ENCODE results near the gene MMP17.
A peak's percentile ranks its signal among the peaks of the same experiment; 100 is the strongest.

Gene MMP17

GRCh38 chr12:131830335-131830913, 2.2 kb downstream of the MMP17 start:
- H3K4me3 ChIP-seq (ENCODE audit: low read depth, low read length) = peak overlapping the region; percentile 8
- peak; percentile 64 for TF ChIP-seq CTCF (IDR thresholded peaks at IDR 0.05; ENCODE audit: borderline replicate concordance, insufficient read depth, low read depth, low read length)

GRCh38 chr12:131830914-131831571, 2.9 kb downstream of the MMP17 start:
- H3K4me3 ChIP-seq (ENCODE audit: low read depth, low read length) = no peak overlapping the region
- no peak for TF ChIP-seq CTCF (IDR thresholded peaks at IDR 0.05; ENCODE audit: borderline replicate concordance, insufficient read depth, low read depth, low read length)

GRCh38 chr12:131831635-131832041, 3.4 kb downstream of the MMP17 start:
- TF ChIP-seq CTCF (IDR thresholded peaks at IDR 0.05; ENCODE audit: borderline replicate concordance, insufficient read depth, low read depth, low read length) = no peak
- no peak overlapping the region for H3K4me3 ChIP-seq (ENCODE audit: low read depth, low read length)

GRCh38 chr12:131832321-131833231, 4.4 kb downstream of the MMP17 start:
- TF ChIP-seq CTCF (IDR thresholded peaks at IDR 0.05; ENCODE audit: borderline replicate concordance, insufficient read depth, low read depth, low read length) = no peak
- H3K4me3 ChIP-seq (ENCODE audit: low read depth, low read length) = no peak overlapping the region

GRCh38 chr12:131833288-131833895, 5.2 kb downstream of the MMP17 start:
- no peak overlapping the region for H3K4me3 ChIP-seq (ENCODE audit: low read depth, low read length)

More at GRCh38 chr12:131833288-131833895, 5.2 kb downstream of the MMP17 start:
- TF ChIP-seq CTCF (IDR thresholded peaks at IDR 0.05; ENCODE audit: borderline replicate concordance, insufficient read depth, low read depth, low read length) = no peak
